GM18519 (cell line): ENCODE results near the gene BHLHA15.

ENCODE experiments used
- ATAC-seq: cut with Tn5 transposase; IDR thresholded peaks from one replicate; pipeline ENCODE4 v1.9.1; 2021; ENCODE audit warnings: mild to moderate bottlenecking, moderate library complexity; ENCODE audit not compliant: unreplicated experiment, low FRiP score

BHLHA15 gene

GRCh38 chr7:98223351-98223897 lies 12.2 kb downstream of the BHLHA15 start:
- ATAC-seq, result no peak

- no peak for ATAC-seq
Observed at GRCh38 chr7:98223898-98224700, 12.9 kb downstream of the BHLHA15 start.

DNA sequence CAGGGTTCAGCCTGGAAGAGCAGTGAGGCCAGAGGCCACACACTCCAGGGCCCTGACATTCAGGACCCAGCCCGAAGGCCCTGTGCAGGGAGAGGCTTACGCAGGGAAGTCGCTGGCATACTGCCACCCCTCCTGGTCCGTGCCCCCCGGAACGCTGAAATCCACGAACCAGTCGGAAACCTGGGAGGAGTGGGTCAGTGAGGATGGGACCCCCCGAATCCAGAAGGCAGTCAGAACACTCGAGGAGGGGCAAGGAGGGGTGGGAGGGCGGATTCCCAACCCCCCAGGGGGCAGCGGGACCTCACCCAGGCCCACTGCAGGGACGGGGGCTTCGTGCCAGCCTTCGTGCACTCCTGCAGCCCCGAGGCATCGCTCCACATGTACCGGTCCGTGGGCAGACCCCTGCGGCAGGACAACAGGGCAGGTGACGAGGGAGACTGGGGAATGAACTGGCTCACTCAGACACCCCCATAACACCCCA lies 13.5 kb downstream of the BHLHA15 start:
- ATAC-seq, result no peak

- no peak for ATAC-seq
Observed at GRCh38 chr7:98225913-98226614, 14.8 kb downstream of the BHLHA15 start.

DNA sequence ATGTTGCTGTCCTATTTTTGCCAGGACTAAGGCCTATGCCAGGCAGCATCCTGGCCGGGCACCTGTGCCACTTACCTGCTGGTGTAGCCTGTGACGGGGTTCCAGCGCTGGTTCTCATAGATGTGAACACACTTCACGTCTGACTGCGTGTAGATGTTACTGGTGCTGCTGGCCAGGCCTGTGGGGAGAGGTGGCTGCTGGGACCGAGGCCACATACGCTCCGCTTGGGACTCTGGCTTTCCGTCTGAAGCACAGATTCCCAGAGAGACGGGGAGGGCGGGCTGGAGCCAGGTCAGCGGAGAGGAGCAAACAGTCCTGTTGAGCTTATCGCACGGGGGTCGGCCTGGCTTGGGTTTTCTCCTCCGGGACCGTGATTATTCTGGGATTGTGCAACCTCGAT lies 16.7 kb downstream of the BHLHA15 start:
- no peak for ATAC-seq

DNA sequence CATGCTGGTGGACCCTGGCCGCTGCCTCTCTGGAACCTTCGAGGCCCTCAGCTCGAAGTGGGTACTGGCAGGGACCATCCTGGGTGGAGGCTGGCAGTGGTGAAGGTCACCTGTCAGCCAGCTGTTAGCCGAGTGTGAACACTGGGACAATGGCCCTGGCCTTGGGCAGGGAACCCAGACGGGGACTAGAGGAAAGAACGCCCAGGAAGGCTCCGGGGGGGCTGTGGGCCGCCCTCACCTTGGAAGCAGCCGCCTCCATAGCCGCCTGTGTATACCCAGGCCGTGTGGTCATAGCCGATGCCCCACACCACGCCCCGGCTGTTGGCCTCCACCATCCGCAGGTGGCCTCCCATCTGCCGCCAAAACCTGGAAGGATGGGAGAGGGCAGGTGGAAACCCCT lies 17.6 kb downstream of the BHLHA15 start:
- ATAC-seq, result no peak

GRCh38 chr7:98229441-98229840 lies 18.2 kb downstream of the BHLHA15 start:
- ATAC-seq, result no peak

DNA sequence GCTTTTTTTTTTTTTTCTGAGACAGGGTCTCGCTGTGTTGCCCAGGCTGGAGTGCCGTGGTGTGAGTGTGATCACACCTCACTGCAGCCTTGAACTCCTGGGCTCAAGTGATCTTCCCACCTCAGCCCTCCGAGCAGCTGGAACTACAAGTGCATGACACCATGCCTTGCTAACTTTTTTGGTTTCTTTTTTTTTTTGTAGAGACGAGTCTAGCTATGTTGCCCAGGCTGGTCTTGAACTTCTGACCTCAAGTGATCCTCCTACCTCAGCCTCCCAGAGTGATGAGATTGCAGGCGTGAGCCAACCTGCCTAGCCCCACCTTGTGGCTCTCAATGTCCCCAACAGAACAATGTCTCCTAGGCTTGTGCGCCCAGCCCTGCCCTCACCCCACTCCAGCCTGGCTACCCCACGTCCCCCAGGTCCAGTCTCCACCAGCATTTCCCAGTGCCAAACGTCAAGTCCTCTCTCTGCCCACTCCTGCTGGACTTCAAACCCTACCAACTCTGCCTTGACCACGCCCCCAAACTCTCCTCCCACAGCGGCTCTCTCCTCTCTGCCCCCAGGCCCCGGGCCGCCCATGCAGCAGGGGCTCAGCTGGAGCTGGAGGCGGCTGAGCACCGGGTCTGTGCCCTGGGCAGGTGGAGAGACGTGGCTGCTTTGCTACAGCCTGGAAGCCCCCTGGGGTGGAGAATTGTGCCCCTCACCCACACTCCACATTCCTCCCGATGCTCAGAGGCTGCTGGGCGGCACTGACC lies 18.9 kb downstream of the BHLHA15 start:
- ATAC-seq, result no peak

- no peak for ATAC-seq
Observed at GRCh38 chr7:98230746-98231471, 19.7 kb downstream of the BHLHA15 start.

- no peak for ATAC-seq
Observed at GRCh38 chr7:98231493-98232262, 20.4 kb downstream of the BHLHA15 start.

GRCh38 chr7:98232263-98232585 lies 21.0 kb downstream of the BHLHA15 start:
- ATAC-seq, result no peak

DNA sequence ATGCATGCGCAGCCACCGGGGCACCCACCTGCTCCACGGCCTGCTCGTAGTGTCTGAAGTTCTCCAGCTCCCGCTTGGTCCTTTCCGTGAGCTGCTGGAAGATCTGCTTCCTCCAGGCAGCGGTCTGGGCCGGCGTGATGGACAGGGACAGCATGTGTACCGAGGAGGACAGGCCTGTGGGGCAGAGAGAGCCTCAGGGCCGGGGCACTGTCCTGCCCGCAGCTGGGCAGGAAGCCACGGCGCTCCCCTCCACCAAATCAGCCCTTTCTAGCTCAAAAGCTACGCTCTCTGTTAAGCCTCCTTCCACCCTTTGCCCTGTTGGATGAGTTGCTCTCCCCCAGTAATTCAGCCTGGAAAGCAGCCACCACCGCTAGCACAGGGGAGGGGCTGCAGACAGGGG lies 21.6 kb downstream of the BHLHA15 start:
- ATAC-seq, result no peak

DNA sequence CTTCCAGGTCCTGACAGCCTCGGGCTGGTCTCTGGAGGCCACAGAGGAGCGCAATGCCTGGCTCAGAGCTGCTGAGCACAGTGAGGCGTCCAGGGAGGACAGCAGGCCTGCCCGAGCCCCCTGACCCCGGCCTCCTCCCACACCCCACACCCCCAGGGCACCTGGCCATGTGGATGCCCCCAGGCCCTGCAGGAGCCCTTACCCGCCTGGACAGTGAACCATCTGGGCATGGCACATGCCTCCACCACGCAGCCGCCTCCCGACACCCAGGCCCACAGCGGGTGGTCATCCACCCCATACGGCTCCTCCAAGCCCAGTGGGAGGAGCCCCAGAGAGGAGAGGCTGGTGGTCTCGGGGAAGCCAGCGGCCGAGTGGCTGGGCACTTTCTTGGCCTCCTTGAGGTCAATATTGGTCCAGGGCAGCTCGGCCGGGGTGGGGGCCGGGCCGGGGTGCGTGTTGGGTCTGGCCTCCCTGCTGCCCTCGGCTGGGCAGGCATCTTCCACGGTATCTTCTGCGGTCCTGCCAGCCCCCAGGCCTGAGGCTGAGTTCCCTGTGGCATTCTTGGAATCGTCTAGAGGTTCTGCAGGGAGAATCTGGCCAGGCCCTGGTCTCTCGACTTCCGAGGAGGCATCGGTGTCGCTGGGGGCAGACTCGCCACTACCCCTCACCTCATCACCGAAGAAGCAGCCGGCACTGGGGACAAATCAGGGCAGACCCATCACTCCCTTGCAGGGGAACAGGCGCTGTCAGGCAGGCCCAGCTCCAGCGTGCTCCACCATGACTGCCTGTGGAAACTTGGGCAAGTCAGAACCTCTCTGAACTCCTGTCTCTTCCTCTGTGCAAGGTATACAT lies 22.2 kb downstream of the BHLHA15 start:
- ATAC-seq, result no peak

- ATAC-seq, result no peak
Observed at GRCh38 chr7:98234429-98235147, 23.3 kb downstream of the BHLHA15 start.

DNA sequence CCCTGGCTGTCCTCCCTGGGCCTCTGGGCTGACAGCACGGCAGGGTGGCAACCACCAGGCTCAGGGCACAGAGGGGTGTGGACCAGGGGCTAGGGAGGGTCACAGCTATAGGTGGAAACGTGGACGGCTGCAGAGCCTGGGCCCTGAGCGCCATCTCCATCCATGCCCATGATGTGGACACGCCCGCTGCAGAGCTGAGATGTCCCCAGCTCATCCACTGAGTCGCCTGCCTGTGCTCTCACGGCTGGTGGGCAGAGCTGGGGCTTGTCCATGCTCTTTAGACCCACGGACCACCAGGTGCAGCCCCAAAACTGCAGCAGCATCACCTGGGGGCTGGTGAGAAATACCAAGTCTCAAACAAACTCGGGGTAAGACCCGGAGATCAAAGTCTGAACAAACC lies 24.7 kb downstream of the BHLHA15 start:
- ATAC-seq, result no peak

DNA sequence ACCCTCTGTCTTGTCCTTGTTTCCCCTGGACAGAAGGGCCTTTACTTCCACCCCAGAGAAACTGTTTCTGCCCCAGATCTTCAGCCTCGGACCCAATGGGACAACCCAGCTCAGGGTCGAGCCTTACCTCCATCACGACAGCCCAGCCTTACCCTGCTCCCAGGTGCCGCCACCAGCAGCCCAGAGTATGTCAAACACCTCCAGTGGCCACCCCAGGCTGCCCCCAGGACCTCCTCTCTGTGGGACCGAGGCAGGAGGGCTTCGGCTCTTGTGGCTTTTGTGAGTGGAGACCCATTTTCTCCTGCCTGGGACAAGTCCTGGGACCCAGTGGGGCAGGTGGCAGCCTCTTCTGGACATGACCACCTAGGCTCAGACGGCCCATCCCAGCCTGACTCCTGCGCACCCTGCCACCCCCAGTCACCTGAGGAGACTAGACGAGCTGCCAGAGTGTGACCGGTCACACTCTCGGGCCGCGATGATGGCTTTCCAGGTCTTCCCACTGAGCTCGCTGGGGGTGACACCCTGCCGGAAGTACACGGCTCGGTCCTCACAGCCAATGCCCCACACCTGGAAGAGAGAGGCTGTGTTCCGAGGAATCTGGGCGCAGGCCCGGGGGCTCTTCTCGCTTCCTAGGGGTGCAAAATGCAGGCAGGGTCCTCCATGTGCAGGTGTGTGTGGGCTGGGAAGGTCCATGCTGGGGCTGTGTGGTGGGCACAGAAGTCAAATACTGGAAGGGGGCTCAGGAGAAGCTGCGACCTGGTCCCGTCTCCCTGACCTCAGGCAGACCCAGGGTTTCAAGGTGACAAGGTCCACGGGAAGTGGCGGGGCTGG lies 25.3 kb downstream of the BHLHA15 start:
- no peak for ATAC-seq

- ATAC-seq, result no peak
Observed at GRCh38 chr7:98238076-98238475, 26.8 kb downstream of the BHLHA15 start.
